Adrenal gland (tissue), 5 donors: ENCODE data around the gene GSX1.

Experiments
- CTCF ChIP-seq, 6 experiments: fragments of 450-650 bp in 4 of 6; fragments of 200-600 bp in 2 of 6; sonication (generic) in 1 of 6; IDR thresholded peaks; 1 replicate in 5 of 6; 2 replicates in 1 of 6; pipeline versions ENCODE4 v1.5.1 to v1.8.0; 2016 to 2021; ENCODE audit warnings: antibody characterized with exemption in 6 of 6, mild to moderate bottlenecking in 2 of 6, moderate library complexity in 1 of 6
- POLR2A ChIP-seq, 2 donors: fragments of 450-650 bp; IDR thresholded peaks; one replicate each; pipeline ENCODE4 v1.6.1; 2017; ENCODE audit warnings: antibody characterized with exemption in 2 of 2, mild to moderate bottlenecking in 2 of 2, moderate library complexity in 1 of 2
- donor health status: DM: no; HTN: no; CAD: no.

- TF ChIP-seq CTCF (IDR thresholded peaks at IDR 0.05), result no peak
- TF ChIP-seq POLR2A (IDR thresholded peaks at IDR 0.05), result no peak
These were observed 47.0 kb upstream of the GSX1 start for GRCh38 chr13:27745301-27745700.
